ELF-1 (cell line): ENCODE data around the gene RABGGTA.
"Not testable (repeated sequence)": the region's sequence is repeated elsewhere in the genome, so short reads cannot be mapped to it uniquely, and the experiment has no call there.

Experiments
- DNase-seq: peaks from one replicate; pipeline ENCODE4 v3.0.0-alpha.2; 2016; ENCODE audit warnings: low read depth, low spot score

Gene RABGGTA

DNA sequence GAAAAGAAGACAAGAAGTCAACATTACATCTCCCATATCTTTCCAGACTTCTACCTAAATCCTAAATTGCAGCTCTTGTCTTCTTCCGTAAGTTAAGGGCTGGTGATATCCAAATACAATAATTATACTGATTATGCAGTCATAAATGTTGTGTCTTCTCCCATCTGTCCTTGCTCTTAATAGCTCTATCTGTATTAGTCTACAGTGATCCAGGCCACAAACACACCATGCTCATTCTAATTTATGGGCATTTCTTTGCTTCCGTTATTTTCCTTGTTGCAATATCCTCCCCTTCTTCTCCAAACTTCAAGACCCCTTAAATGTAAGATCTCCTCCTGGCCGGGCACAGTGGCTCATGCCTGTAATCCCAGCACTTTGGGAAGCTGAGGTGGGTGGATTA lies 51.9 kb downstream of the RABGGTA start:
- DNase-seq: no peak

GRCh38 chr14:24219080-24219479 lies 52.3 kb downstream of the RABGGTA start:
- DNase-seq: no peak

DNA sequence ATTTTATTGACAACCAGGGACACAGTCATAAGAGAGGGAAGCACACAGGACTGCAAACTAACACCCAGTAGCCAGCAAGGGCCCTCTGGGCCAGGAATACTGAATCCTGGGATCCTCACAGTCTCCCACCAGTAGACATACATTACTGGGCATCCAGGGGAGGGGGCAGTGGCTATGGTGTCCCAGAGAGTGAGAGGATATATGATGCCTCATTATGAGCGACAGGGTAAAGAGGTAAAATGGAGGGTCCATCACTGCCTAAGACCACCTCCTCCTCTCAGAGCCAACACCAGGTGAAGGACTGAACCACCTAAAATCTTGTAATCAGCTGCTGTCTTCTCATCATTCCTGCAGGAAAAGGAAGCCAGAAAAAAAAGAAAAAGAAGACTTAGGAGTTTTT lies 54.5 kb downstream of the RABGGTA start:
- DNase-seq: not testable (repeated sequence)

GRCh38 chr14:24216345-24216699 lies 55.1 kb downstream of the RABGGTA start:
- DNase-seq: no peak
